Transverse colon (tissue), 4 donors: Measurements from ENCODE around the gene PMAIP1. TPM values are rescaled to one million over a fixed set of nuclear protein-coding genes. Genes with fewer than 3 reads are reported as not detected.

Experiments
- DNase-seq: peaks from one replicate; pipeline ENCODE4 v3.0.0-alpha.2; 2019
- H3K27ac ChIP-seq, 4 donors: fragments of 200-600 bp; sonication (generic); 2 replicates each; pipeline ENCODE4 v1.5.1; 2016 to 2018; ENCODE audit warnings: inconsistent platforms in 4 of 4
- H3K27me3 ChIP-seq: fragments of 200-600 bp; sonication (generic); 2 replicates; pipeline ENCODE4 v1.5.1; 2017; ENCODE audit warnings: inconsistent platforms
- H3K36me3 ChIP-seq, 4 donors: fragments of 200-600 bp; sonication (generic); 2 replicates each; pipeline ENCODE4 v1.5.1; 2017 to 2019; ENCODE audit warnings: inconsistent platforms in 4 of 4
- H3K4me1 ChIP-seq, 4 donors: fragments of 200-600 bp; sonication (generic); 2 replicates each; pipeline ENCODE4 v1.5.1; 2017 to 2020; ENCODE audit warnings: inconsistent platforms in 4 of 4
- H3K4me3 ChIP-seq, 4 donors: fragments of 200-600 bp; sonication (generic); 1 replicate in 1 of 4; 2 replicates in 3 of 4; pipeline versions ENCODE4 v1.5.1 to v1.6.1; 2017 to 2019; ENCODE audit warnings: inconsistent platforms in 4 of 4
- H3K9me3 ChIP-seq, 2 donors: fragments of 200-600 bp; sonication (generic); 2 replicates each; pipeline ENCODE4 v1.5.1; 2017 to 2019; ENCODE audit warnings: inconsistent platforms in 2 of 2
- CTCF ChIP-seq, 5 experiments: fragments of 200-600 bp in 3 of 5; fragments of 450-650 bp in 2 of 5; sonication (generic) in 3 of 5; IDR thresholded peaks; 1 replicate in 2 of 5; 2 replicates in 3 of 5; pipeline ENCODE4 v1.5.1; 2016 to 2017; ENCODE audit warnings: antibody characterized with exemption in 5 of 5, inconsistent platforms in 3 of 5, mild to moderate bottlenecking in 2 of 5, moderate library complexity in 1 of 5
- EP300 ChIP-seq: sonication (generic); formaldehyde crosslinking; IDR thresholded peaks from one replicate; pipeline ENCODE4 v1.6.1; 2017; ENCODE audit warnings: antibody characterized with exemption, low read depth
- POLR2A ChIP-seq: fragments of 450-650 bp; IDR thresholded peaks from one replicate; pipeline ENCODE4 v1.6.1; 2016; ENCODE audit warnings: antibody characterized with exemption, mild to moderate bottlenecking, moderate library complexity
- POLR2AphosphoS5 ChIP-seq, 3 donors: sonication (generic); formaldehyde crosslinking; IDR thresholded peaks; one replicate each; pipeline ENCODE4 v1.6.1; 2016; ENCODE audit warnings: antibody characterized with exemption in 3 of 3
- WGBS, 2 donors: methylation state at CpG; one replicate each; pipeline ENCODE4 v1.1.5; 2018; ENCODE audit warnings: low coverage in 1 of 2; 5-methylcytosine and 5-hydroxymethylcytosine counted together
- in situ Hi-C, 4 donors: fragments of 200-750 bp; cut with MboI; loops; one replicate each; pipeline versions ENCODE4 v1.15.0 to v1.15.1; 2017; ENCODE audit warnings: low sequenced_read_pairs in 3 of 4, low pct_ligation_motif_present in 1 of 4, low pct_unique_long_range_greater_than_20kb in 1 of 4
- intact Hi-C: fragments of 100-400 bp; cut with DNase I; formaldehyde crosslinking; loops from one replicate; pipeline ENCODE4 v1.15.1; 2023; ENCODE audit warnings: low total_unique reads
- total RNA-seq, 4 donors: library from RNA; depleted of rRNA; stranded (reverse); fragments of >200 nt; gene quantifications; one replicate each; pipeline ENCODE4 v1.1.0, GENCODE V29; 2016

PMAIP1 gene
- total RNA-seq, 4 donors from 2014 or later: 0.82 to 66.5 (median 3.5) TPM; not detected in 1

GRCh38 chr18:59928201-59928600 lies 28.4 kb downstream of the PMAIP1 start:
- in situ Hi-C loops (no loop called here), intact Hi-C loops (no loop called here)
- Histone ChIP-seq H3K9me3 (no peaks in the 10 kb centered on the region), H3K27me3 (no peaks in the 10 kb centered on the region), H3K36me3 (no peaks in the 10 kb centered on the region), H3K4me1 (no peaks in the 10 kb centered on the region), H3K27ac (no peak overlapping the region), H3K4me3 (no peak overlapping the region)
- WGBS, 2 donors: 91 to 100% methylated on average over 1 to 2 of the region's 2 CpGs
- DNase-seq: no peak
- TF ChIP-seq POLR2AphosphoS5 (IDR thresholded peaks at IDR 0.05): no peak
- no peak for TF ChIP-seq POLR2A
- TF ChIP-seq EP300: no peak
- no peak for TF ChIP-seq CTCF (IDR thresholded peaks at IDR 0.05)

GRCh38 chr18:59929621-59930295 lies 30.0 kb downstream of the PMAIP1 start:
- 56 to 85% methylated on average over 4 to 7 of the region's 7 CpGs for WGBS, 2 donors
- no peaks in the 10 kb centered on the region for H3K27me3 ChIP-seq
- H3K4me1 ChIP-seq: no peaks in the 10 kb centered on the region
- no peak overlapping the region for H3K4me3 ChIP-seq
- no peak for TF ChIP-seq POLR2A
- TF ChIP-seq POLR2AphosphoS5 (IDR thresholded peaks at IDR 0.05): no peak
- TF ChIP-seq EP300: no peak
- no peak for TF ChIP-seq CTCF (IDR thresholded peaks at IDR 0.05)
- intact Hi-C loops (no loop called here), in situ Hi-C loops (no loop called here)
- H3K9me3 ChIP-seq: no peaks in the 10 kb centered on the region
- no peaks in the 10 kb centered on the region for H3K36me3 ChIP-seq
- no peak for DNase-seq
- H3K27ac ChIP-seq: no peak overlapping the region

- Histone ChIP-seq H3K4me1 (no peaks in the 10 kb centered on the region), H3K9me3 (no peaks in the 10 kb centered on the region), H3K27ac (no peak overlapping the region), H3K36me3 (no peaks in the 10 kb centered on the region), H3K4me3 (no peak overlapping the region), H3K27me3 (no peaks in the 10 kb centered on the region)
- no peak for TF ChIP-seq POLR2AphosphoS5 (IDR thresholded peaks at IDR 0.05)
- TF ChIP-seq POLR2A: no peak
- TF ChIP-seq CTCF (IDR thresholded peaks at IDR 0.05): no peak
- no peak for TF ChIP-seq EP300
- intact Hi-C loops (no loop called here), in situ Hi-C loops (no loop called here)
- no peak for DNase-seq
- WGBS, 2 donors: 85 to 93% methylated on average over 7 to 11 of the region's 11 CpGs
Measured at GRCh38 chr18:59932401-59932800, 32.6 kb downstream of the PMAIP1 start.

GRCh38 chr18:59938676-59939075 lies 38.9 kb downstream of the PMAIP1 start:
- Histone ChIP-seq H3K9me3 (no peaks in the 10 kb centered on the region), H3K36me3 (no peaks in the 10 kb centered on the region), H3K4me1 (no peaks in the 10 kb centered on the region), H3K27ac (no peak overlapping the region), H3K27me3 (no peaks in the 10 kb centered on the region), H3K4me3 (no peak overlapping the region)
- DNase-seq: no peak
- in situ Hi-C loops (no loop called here), intact Hi-C loops (no loop called here)
- 80 to 83% methylated on average over 1 to 4 of the region's 4 CpGs for WGBS, 2 donors
- TF ChIP-seq POLR2AphosphoS5 (IDR thresholded peaks at IDR 0.05) (no peak), EP300 (no peak), CTCF (IDR thresholded peaks at IDR 0.05) (no peak), POLR2A (no peak)
